Stimulated activated CD4-positive, alpha-beta T cell treated with anti-CD3 and anti-CD28 coated beads, Interleukin-12 subunit alpha, Interleukin-12 subunit beta, amount 100 ng/mL, for 48 hours (primary cell): ENCODE measurements around the gene SBSN.

ENCODE experiments used
- DNase-seq, 3 donors: peaks; one replicate each; pipeline ENCODE4 v3.0.0-alpha.2; 2020; ENCODE audit warnings: low read depth in 2 of 3, low spot score in 1 of 3

Gene SBSN

GRCh38 chr19:35528218-35529038 lies at the start of gene SBSN:
Gene SBSN (minus strand): TSS chr19:35528311. CDS start chr19:35528281, 30 bp downstream.
- DNase-seq = no peak

GRCh38 chr19:35571406-35571965 lies 43.4 kb upstream of the SBSN start:
- DNase-seq = no peak

- no peak for DNase-seq
These were observed 41.2 kb upstream of the SBSN start for GRCh38 chr19:35569281-35569781.

GRCh38 chr19:35566738-35567137 lies 38.6 kb upstream of the SBSN start:
- no peak for DNase-seq

GRCh38 chr19:35565016-35565856 lies 37.1 kb upstream of the SBSN start:
- DNase-seq = no peak

GRCh38 chr19:35563207-35563829 lies 35.2 kb upstream of the SBSN start, which contains the start of gene ATP4A:
Gene ATP4A (minus strand): TSS chr19:35563658. CDS start chr19:35563629, 29 bp downstream.
- DNase-seq = no peak

GRCh38 chr19:35562776-35563175 lies 34.7 kb upstream of the SBSN start:
- no peak for DNase-seq

GRCh38 chr19:35562336-35562735 lies 34.2 kb upstream of the SBSN start:
- DNase-seq = no peak

GRCh38 chr19:35561436-35561835 lies 33.3 kb upstream of the SBSN start:
- no peak for DNase-seq

- no peak for DNase-seq
These were observed 32.6 kb upstream of the SBSN start for GRCh38 chr19:35560677-35561076.

GRCh38 chr19:35560271-35560670 lies 32.2 kb upstream of the SBSN start:
- no peak for DNase-seq

GRCh38 chr19:35559781-35560180 lies 31.7 kb upstream of the SBSN start:
- no peak for DNase-seq

- no peak for DNase-seq
These were observed 31.2 kb upstream of the SBSN start for GRCh38 chr19:35559281-35559659.

- no peak for DNase-seq
These were observed 30.5 kb upstream of the SBSN start for GRCh38 chr19:35558400-35559280.

- DNase-seq = peak in 2 of 3 donors; percentile 40 to 46
These were observed 29.7 kb upstream of the SBSN start for GRCh38 chr19:35557539-35558399.

GRCh38 chr19:35556846-35557538 lies 28.9 kb upstream of the SBSN start:
- DNase-seq = no peak

- DNase-seq = no peak
These were observed 28.0 kb upstream of the SBSN start for GRCh38 chr19:35556025-35556590.

GRCh38 chr19:35555301-35556005 lies 27.3 kb upstream of the SBSN start:
- DNase-seq = no peak
